K562 (cell line): ENCODE results near the gene STK36. TPM values are rescaled to one million over a fixed set of nuclear protein-coding genes. Genes with fewer than 3 reads are reported as not detected.

ENCODE experiments used
- ATAC-seq: fragments of 200-7000 bp; cut with Tn5 transposase; 3 replicates; pipeline ENCODE4 v1.9.1; 2020; ENCODE audit warnings: moderate library complexity
- BruUV-seq: library from RNA; stranded (reverse); fragments of 400-500 nt; replicated peaks from 2 replicates; lab custom pipeline; 2021; lab: Mats Ljungman, UMichigan
- CTCF ChIA-PET: fragments of 300-600 bp; formaldehyde crosslinking; extraction: SDS; loops from one replicate; lab custom pipeline; 2021; ENCODE audit warnings: low intra/inter-chr PET ratio; lab: Yijun Ruan, JAX
- POLR2A ChIA-PET: fragments of 300-600, 350-650 bp; sonication (Branson Sonifier 250); formaldehyde crosslinking; extraction: SDS; loops from one replicate; lab custom pipeline; 2021; ENCODE audit warnings: antibody characterized with exemption, inconsistent platforms; lab: Yijun Ruan, JAX
- DNase-seq, 4 experiments: peaks; one replicate each; pipeline versions ENCODE4 v3.0.0 to v3.0.0-alpha.2; 2011 to 2018; ENCODE audit warnings: low spot score in 3 of 4, mixed read lengths in 3 of 4; ENCODE audit errors: extremely low read depth in 1 of 4
- FAIRE-seq: peaks from 2 replicates; lab custom pipeline; 2011; peaks lifted over from hg19 to GRCh38; lab: Jason Lieb, UNC
- H2AFZ ChIP-seq: 2 replicates; pipeline ENCODE4 v1.6.0; 2011; ENCODE audit warnings: low read depth, low read length, control low read depth, inconsistent platforms
- H3K27ac ChIP-seq: fragments of 200-600 bp; 3 replicates; pipeline ENCODE4 v1.8.0; 2011; ENCODE audit warnings: low read depth, mild to moderate bottlenecking, control low read depth, inconsistent platforms, low read length, moderate library complexity, mixed read lengths; ENCODE audit errors: extremely low read depth
- H3K27me3 ChIP-seq, 2 experiments: fragments of 300-600 bp in 1 of 2; 2 replicates in 1 of 2; 3 replicates in 1 of 2; pipeline versions ENCODE4 v1.6.0 to v1.8.0; 2011; ENCODE audit warnings: inconsistent platforms in 2 of 2, low read length in 2 of 2, mild to moderate bottlenecking in 1 of 2, mixed read lengths in 1 of 2, moderate library complexity in 1 of 2; ENCODE audit not compliant: control insufficient read depth in 2 of 2, insufficient read depth in 2 of 2
- H3K36me3 ChIP-seq: fragments of 300-600 bp; 3 replicates; pipeline ENCODE4 v1.8.0; 2011; ENCODE audit warnings: mild to moderate bottlenecking, low read length, inconsistent platforms; ENCODE audit not compliant: control insufficient read depth, insufficient read depth
- H3K4me1 ChIP-seq, 2 experiments: fragments of 200-600 bp in 1 of 2; replicated peaks in 1 of 2; 2 replicates in 1 of 2; 3 replicates in 1 of 2; pipeline versions ENCODE4 v1.5.1 to v1.8.0; 2011; ENCODE audit warnings: inconsistent platforms in 2 of 2, low read length in 2 of 2, mild to moderate bottlenecking in 1 of 2, mixed read lengths in 1 of 2, moderate library complexity in 1 of 2; ENCODE audit not compliant: control insufficient read depth in 2 of 2, insufficient read depth in 2 of 2
- H3K4me2 ChIP-seq: 2 replicates; pipeline ENCODE4 v1.6.1; 2011; ENCODE audit warnings: low read length, control low read depth, inconsistent platforms, mixed read lengths; ENCODE audit not compliant: insufficient read depth
- H3K4me3 ChIP-seq: fragments of 200-600 bp; sonication (generic), shearing (Covaris generic); 2 replicates; pipeline ENCODE4 v1.5.1; 2016; ENCODE audit warnings: control low read depth, inconsistent platforms
- H3K79me2 ChIP-seq: fragments of 200-600 bp; 3 replicates; pipeline ENCODE4 v1.8.0; 2011; ENCODE audit warnings: low read length, inconsistent platforms; ENCODE audit not compliant: control insufficient read depth, insufficient read depth
- H3K9ac ChIP-seq, 2 experiments: 2 replicates each; pipeline versions ENCODE4 v1.6.0 to v1.6.1; 2011; ENCODE audit warnings: low read depth in 2 of 2, low read length in 2 of 2, control low read depth in 1 of 2, inconsistent platforms in 1 of 2, mild to moderate bottlenecking in 1 of 2, mixed read lengths in 1 of 2; ENCODE audit not compliant: insufficient read depth in 1 of 2
- H3K9me1 ChIP-seq: one replicate; pipeline ENCODE4 v1.6.0; 2011; ENCODE audit warnings: inconsistent platforms, mild to moderate bottlenecking, low read length, moderate library complexity; ENCODE audit not compliant: control insufficient read depth, insufficient read depth
- H3K9me3 ChIP-seq: replicated peaks from 2 replicates; pipeline ENCODE4 v1.5.1; 2011; ENCODE audit warnings: low read depth, low read length, inconsistent platforms; ENCODE audit not compliant: control insufficient read depth, insufficient read depth
- H4K20me1 ChIP-seq: replicated peaks from 2 replicates; pipeline ENCODE4 v1.6.1; 2011; ENCODE audit warnings: low read length, inconsistent platforms, mixed read lengths; ENCODE audit not compliant: control insufficient read depth, insufficient read depth
- CBX8 ChIP-seq: fragments of 200-600 bp; sonication (generic); IDR thresholded peaks from 2 replicates; pipeline ENCODE4 v1.6.1; 2012; ENCODE audit warnings: borderline replicate concordance, mixed run types, low read depth, mild to moderate bottlenecking, moderate library complexity, mixed read lengths, low read length, control low read depth, inconsistent platforms; ENCODE audit not compliant: poor library complexity, severe bottlenecking; ENCODE audit errors: extremely low read depth
- MCM3 ChIP-seq: fragments of 450-650 bp; IDR thresholded peaks from 2 replicates; pipeline ENCODE4 v1.6.1; 2016
- SLC30A9 ChIP-seq: fragments of 250-450 bp; sonication (Bioruptor Pico); IDR thresholded peaks from 2 replicates; pipeline ENCODE4 v1.8.0; 2022; ENCODE audit warnings: mild to moderate bottlenecking, moderate library complexity
- SMAD4 ChIP-seq: fragments of 250-450 bp; sonication (Bioruptor Pico); conservative IDR thresholded peaks from 2 replicates; pipeline ENCODE4 v1.8.0; 2021; ENCODE audit warnings: inconsistent platforms, mild to moderate bottlenecking, moderate library complexity
- SMARCC2 ChIP-seq: fragments of 450-650 bp; IDR thresholded peaks from 2 replicates; pipeline ENCODE4 v1.6.1; 2017; ENCODE audit warnings: antibody characterized with exemption, moderate library complexity, mild to moderate bottlenecking, low read depth
- STAT5B ChIP-seq: fragments of 250-450 bp; sonication (Bioruptor Pico); IDR thresholded peaks from 2 replicates; pipeline ENCODE4 v1.8.0; 2021; ENCODE audit warnings: mild to moderate bottlenecking, inconsistent platforms
- WGBS: fragments of 100-300 bp; shearing (Covaris generic); methylation state at CpG from one replicate; pipeline ENCODE4 v1.1.6; 2016; ENCODE audit warnings: low coverage, mixed read lengths; ENCODE audit not compliant: insufficient coverage; ENCODE audit errors: missing lambda C conversion rate; 5-methylcytosine and 5-hydroxymethylcytosine counted together
- in situ Hi-C: fragments of 300-500 bp; cut with MboI; formaldehyde crosslinking; loops from 4 replicates; pipeline ENCODE4 v1.15.0; 2018; ENCODE audit warnings: inconsistent platforms, mixed read lengths
- intact Hi-C: fragments of 100-400 bp; cut with micrococcal nuclease; formaldehyde crosslinking; loops from 2 replicates; pipeline ENCODE4 v1.14.2; 2022
- polyA plus RNA-seq, 8 experiments: library from polyadenylated mRNA; depleted of rRNA in 4 of 8; stranded (reverse) in 5 of 8; unstranded in 3 of 8; fragments of >200 nt; fragmentation: Nextera tagmentation in 2 of 8; fragmentation: Illumina TruSeq in 1 of 8; extraction: Ambion mirVana in 2 of 8; extraction: Trizol in 1 of 8; gene quantifications; 2 replicates each; pipeline versions ENCODE4 v1.2.1 to v1.2.3, GENCODE V29; 2011 to 2014; ENCODE audit warnings: inconsistent platforms in 1 of 8, missing spikeins in 1 of 8
- total RNA-seq, 7 experiments: library from RNA; depleted of rRNA in 6 of 7; stranded (reverse); fragments of >200 nt in 6 of 7; fragmentation: Illumina TruSeq in 2 of 7; extraction: Trizol in 2 of 7; gene quantifications; 2 replicates each; pipeline versions ENCODE4 v1.2.1 to v1.2.3, GENCODE V29; 2011 to 2021; ENCODE audit warnings: low replicate concordance in 1 of 7
- TF ChIP-seq, protein P1 (sequence below): sonication (generic); formaldehyde crosslinking; IDR thresholded peaks from 2 replicates; pipeline ENCODE4 v1.8.1; 2023; ENCODE audit warnings: mild to moderate bottlenecking, missing genetic modification reagents

Gene STK36
- total and polyA plus RNA-seq, 9 of the 15 experiments (the other 6 are each of a cell fraction or from before 2014, with no cell fraction given), result 3.5 to 12.4 (median 6.7) TPM

DNA sequence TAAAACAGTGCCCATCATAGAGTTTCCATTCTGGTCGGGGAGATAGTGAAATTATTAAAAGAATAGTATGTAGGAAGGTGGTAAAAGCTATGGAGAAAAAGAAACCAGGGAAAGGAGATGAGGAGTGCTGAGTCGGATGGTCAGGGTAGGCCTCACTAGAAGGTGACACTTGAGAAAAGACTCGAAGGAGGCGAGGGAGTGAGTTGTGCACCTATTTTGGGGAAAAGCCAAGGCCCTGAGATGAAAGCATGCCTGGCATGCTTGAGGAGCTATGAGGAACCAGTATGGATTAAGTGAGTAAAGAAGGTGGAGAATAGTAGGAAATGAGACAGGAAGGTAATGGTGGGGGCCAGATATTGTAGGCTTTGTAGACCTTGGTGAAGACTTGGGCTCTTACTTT lies 31.5 kb downstream of the STK36 start (continued):
- TF ChIP-seq, protein P1, sequence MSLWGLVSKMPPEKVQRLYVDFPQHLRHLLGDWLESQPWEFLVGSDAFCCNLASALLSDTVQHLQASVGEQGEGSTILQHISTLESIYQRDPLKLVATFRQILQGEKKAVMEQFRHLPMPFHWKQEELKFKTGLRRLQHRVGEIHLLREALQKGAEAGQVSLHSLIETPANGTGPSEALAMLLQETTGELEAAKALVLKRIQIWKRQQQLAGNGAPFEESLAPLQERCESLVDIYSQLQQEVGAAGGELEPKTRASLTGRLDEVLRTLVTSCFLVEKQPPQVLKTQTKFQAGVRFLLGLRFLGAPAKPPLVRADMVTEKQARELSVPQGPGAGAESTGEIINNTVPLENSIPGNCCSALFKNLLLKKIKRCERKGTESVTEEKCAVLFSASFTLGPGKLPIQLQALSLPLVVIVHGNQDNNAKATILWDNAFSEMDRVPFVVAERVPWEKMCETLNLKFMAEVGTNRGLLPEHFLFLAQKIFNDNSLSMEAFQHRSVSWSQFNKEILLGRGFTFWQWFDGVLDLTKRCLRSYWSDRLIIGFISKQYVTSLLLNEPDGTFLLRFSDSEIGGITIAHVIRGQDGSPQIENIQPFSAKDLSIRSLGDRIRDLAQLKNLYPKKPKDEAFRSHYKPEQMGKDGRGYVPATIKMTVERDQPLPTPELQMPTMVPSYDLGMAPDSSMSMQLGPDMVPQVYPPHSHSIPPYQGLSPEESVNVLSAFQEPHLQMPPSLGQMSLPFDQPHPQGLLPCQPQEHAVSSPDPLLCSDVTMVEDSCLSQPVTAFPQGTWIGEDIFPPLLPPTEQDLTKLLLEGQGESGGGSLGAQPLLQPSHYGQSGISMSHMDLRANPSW (CRISPR knock-in tag), result no peak

DNA sequence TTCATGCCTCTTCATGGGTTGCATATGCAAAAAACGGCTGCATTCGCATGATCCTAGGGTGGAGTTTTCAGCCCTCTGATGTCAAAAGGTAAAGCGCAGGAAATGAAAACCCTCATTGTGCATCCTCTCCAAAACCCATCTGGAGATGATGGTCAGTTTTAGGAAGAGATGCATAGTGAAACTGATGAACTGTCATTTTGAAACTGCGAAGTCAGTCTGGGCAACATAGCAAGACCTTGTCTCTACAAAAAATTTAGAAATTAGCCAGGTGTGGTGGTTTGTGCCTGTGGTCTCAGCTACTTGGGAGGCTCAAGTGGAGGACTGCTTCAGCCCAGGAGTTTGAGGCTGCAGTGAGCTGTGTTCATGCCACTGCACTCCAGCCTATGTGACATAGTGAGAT lies 36.2 kb downstream of the STK36 start:
- CTCF ChIA-PET, result no interaction called here
- Histone ChIP-seq H4K20me1 (no peaks in the 10 kb centered on the region; the same call in 1 of the 2 replicates), H3K9me3 (no peaks in the 10 kb centered on the region), H3K36me3 (peaks cover 3% of the 10 kb centered on the region; the same call in 2 of the 3 replicates), H3K27ac (no peak overlapping the region), H3K4me3 (no peak overlapping the region), H3K79me2 (peaks cover 23% of the 10 kb centered on the region), H2AFZ (no peak overlapping the region), H3K27me3 (no peaks in the 10 kb centered on the region), H3K4me1 (peaks cover 11 to 13% of the 10 kb centered on the region in 2 experiments), H3K9me1 (no peaks in the 10 kb centered on the region), H3K4me2 (no peak overlapping the region), H3K9ac (no peak overlapping the region)
- intact Hi-C loops, result no loop called here
- TF ChIP-seq STAT5B (no peak), SMARCC2 (no peak), MCM3 (no peak), CBX8 (no peak), SMAD4 (no peak), SLC30A9 (no peak)
- BruUV-seq, result no TSS peak
- DNase-seq (no peak), FAIRE-seq (no peak), ATAC-seq (no peak)
- POLR2A ChIA-PET, result interaction anchor here (0.5 to 0.8 kb wide), 3 partner anchors 10 to 308 kb away, joined by 3 to 4 read pairs (median 3); no protein-coding TSS in a partner anchor
- 45% methylated on average over 2 of the region's 4 CpGs for WGBS
- in situ Hi-C loops, result no loop called here
